Activated CD4-positive, CD25-positive, alpha-beta regulatory T cell (primary cell): ENCODE measurements around the gene LNX1.
"Not testable (repeated sequence)": the region's sequence is repeated elsewhere in the genome, so short reads cannot be mapped to it uniquely, and the experiment has no call there.

Experiments used
- DNase-seq, 4 experiments: peaks; one replicate each; lab custom pipeline; 2025; lab: John Stamatoyannopoulos, UW

Gene LNX1

GRCh38 chr4:53459548-53459947 is 131.7 kb downstream of the LNX1 start:
- no peak for DNase-seq

DNA sequence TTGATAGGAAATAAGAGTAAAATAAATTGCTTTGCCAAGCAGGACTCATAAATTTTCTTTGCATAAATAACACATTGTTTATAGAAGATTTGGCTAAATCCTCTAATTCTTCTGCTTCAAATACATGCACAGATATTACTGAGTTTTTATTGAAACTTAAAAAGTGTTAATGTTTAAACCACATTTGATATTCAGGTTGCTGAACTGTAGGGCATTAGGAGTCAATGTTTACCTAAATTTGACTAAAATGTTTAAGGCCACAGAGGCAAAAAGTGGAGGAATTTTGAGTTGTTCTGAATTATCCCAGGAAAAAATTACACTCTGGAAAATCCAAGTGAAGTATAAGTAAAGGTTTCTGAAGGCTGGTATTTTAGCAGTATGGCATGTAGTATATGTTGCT is 135.1 kb downstream of the LNX1 start:
- no peak for DNase-seq

DNA sequence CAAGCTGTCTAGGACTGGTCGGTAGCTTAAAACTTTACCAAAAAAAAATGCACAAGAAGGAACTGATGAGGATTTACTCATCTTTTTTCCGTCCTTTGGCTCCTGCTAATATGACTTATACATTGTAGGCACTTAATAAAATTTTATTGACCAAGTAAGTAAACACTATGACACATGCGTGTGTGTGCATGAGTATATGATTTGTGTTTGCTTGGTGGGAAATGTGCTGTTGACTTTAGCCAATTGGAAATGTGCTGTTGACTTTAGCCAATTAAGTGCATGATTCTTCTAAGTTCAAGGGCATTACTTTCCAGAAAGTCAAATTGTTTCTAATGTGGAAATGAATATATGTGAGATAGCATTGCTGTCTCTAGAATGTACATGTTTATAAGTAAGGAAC is 135.5 kb downstream of the LNX1 start:
- DNase-seq: no peak

GRCh38 chr4:53453385-53453784 is 137.9 kb downstream of the LNX1 start:
- DNase-seq: no peak

DNA sequence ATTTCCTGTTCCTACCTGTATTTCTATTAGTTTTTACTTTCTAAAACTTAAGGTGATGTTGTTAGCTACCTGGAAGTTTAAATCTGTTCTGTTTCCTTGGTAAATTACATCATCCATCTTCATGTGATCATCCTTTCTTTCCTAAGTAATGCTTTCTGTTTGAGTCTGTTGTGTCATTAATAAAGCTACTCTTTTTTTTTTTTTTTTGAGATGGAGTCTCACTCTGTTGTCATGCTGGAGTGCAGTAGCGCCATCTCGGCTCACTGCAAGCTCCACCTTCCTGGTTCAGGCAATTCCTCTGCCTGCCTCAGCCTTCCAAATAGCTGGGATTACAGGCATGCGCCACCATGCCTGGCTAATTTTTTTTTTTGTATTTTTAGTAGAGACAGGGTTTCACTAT is 140.5 kb downstream of the LNX1 start:
- no peak for DNase-seq

DNA sequence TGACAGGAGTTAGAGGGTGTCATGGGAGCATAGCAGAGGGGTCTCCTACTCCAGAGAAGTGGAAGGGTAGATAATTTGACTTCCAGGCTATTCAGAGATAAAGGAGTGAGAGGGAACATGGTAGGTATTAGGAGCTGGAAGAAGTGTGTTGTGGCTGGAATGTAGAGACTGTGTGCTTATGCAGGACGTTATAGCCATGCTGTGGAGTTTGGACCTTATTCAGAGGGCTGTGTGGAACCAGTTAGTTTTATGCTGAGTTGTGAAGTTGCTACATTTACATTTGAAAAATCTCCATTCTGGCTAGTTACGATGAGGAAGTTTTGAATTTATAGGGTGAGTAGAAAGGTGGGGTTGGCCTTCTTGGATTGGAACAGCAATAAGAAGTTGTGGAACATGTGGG is 146.3 kb downstream of the LNX1 start:
- DNase-seq: no peak

DNA sequence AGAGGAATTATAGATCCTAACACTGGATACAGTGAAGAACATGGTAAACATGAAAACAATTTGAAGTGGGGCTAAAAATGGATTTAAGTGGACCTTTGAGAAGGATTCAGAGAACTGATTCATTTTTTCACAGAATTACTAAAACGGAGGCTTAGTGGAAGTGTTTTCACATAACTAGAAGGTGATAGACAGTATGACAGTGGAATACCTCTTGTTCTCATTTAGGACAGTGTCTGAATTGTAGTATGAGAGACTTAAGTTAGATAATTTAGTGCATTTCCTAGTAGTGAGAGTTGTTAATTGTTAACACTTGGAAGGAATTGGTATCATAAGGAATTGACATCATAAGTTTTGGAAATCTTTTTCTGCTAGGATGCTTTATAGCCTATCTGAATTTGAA is 149.7 kb downstream of the LNX1 start:
- no peak for DNase-seq

- DNase-seq: no peak
Observed at GRCh38 chr4:53436251-53436650, 155.0 kb downstream of the LNX1 start.

GRCh38 chr4:53432528-53433424 is 158.5 kb downstream of the LNX1 start:
- no peak for DNase-seq

DNA sequence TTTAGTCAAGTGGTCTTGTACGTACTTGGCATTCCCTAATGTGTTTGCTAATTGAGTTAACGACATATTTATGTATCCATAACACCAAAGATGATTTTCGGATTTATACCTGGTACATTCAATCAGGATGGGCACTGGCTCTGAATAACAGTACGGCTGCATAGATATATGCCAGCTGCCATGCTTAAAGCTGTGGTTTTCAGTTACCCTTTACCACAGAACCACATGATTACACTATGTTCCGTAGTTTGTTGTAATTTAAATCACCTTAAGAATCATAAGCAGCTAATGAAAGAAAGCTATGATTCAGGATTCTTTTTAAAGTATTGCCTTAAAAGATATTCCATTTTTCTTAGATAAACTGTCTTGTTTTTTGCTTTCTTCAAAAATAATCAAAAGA is 160.2 kb downstream of the LNX1 start:
- DNase-seq: no peak

DNA sequence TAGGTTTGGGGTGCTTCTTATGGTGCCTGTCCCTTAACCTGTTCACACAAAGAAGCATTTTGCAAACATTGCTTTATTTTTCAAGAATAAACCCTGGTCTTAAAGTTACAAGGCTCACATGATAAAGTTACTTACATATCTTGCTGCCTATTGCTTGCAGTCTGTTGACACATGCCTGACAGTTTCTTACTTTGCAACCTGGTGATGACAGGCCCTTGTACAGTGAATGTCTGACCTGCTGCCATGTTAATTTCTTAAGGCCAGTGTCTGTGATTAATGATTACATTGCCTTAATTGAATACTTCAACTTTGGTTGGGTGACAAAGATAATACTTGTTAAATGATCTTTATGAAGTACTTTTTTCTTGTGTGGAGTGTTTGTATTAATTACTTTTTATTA is 163.9 kb downstream of the LNX1 start:
- DNase-seq: no peak

DNA sequence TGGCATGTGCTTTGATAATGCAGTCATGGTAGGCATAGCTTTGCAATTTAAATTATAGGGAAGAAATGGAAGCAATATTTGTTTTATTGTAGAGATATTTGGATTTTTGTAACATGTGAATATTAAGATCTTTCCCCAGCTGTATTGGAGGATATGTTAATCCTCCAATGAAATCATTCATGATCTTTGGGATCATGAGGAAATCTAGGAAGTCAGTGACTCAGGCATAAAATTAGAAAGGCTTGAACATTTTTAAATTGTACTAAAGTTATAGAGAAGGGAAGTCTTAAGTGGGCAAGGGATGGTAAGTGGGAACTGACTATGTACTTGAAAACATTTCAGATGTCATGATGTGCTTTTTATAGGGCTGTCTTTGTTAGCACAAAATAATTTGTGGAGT is 167.0 kb downstream of the LNX1 start:
- DNase-seq: no peak

DNA sequence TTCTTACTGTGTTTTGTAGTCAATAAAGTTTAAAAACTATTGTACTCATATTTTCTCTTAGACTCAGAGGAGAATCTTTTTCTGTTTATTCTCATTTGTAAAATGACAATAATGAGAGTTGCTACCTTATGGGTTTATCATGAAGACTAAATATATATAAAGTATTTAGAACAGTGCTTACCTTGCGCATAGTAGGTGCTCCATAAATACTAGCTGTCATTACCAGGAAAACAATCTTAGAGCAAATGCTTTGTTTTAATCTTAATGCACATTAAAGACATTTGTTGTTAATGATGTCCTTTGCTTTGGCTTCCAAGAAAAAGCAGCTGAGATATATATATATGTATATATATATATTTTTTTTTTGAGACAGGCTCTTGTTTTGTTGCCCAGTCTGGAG is 168.9 kb downstream of the LNX1 start:
- DNase-seq: no peak

DNA sequence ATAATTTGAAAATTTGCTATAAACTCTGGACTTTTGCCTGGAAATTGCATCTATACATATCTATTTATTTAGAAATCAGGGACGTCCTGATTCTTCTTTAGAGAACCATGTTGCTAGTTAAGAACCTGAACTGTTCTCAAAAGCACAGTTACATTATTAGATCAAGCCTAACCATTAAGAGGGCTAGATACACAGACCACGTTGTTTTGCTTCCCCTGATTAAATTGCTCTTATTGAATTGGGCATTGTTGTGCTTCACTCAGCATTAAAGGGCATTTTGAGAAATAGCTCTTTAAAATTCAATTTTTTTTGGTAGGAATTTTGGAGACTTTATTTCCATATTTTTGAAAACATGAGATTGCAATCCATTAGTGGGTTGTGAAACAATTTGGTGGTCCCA is 169.5 kb downstream of the LNX1 start:
- no peak for DNase-seq

DNA sequence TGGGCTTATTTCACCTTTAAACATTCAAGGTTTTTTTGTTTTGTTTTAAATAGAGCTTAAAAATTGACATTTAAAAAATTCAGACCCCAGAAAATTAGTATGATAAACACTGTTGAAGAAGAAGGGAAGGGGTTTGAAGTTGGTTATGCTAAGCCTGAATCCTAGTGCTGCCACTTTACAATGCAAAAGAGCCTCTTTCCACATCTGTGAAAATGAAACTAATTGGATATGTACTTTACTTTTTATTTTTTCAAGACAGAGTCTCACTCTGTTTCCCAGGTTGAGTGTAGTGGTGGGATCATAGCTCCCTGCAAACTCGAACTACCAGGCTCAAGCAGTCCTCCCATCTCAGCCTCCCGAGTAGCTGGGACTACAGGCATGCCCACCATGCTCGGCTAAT is 172.1 kb downstream of the LNX1 start:
- no peak for DNase-seq

DNA sequence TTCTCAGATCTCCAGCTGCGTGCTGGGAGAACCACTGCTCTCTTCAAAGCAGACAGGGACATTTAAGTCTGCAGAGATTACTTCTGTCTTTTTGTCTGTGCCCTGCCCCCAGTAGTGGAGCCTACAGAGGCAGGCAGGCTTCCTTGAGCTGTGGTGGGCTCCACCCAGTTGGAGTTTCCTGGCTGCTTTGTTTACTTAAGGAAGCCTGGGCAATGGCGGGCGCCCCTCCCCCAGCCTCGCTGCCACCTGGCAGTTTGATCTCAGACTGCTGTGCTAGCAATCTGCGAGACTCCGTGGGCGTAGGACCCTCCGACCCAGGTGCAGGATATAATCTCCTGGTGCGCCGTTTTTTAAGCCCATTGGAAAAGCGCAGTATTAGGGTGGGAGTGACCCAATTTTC is 181.8 kb downstream of the LNX1 start:
- not testable (repeated sequence) for DNase-seq
